WERI-Rb-1 (cell line): ENCODE measurements around the gene HS2ST1.

Source experiments
- DNase-seq: peaks from one replicate; pipeline ENCODE4 v3.0.0-alpha.2; 2020
- H3K27ac ChIP-seq: fragments of 250-450 bp; sonication (Bioruptor Pico); 2 replicates; pipeline ENCODE4 v1.5.1; 2020; ENCODE audit warnings: mild to moderate bottlenecking, moderate library complexity
- H3K27me3 ChIP-seq: fragments of 250-450 bp; sonication (Bioruptor Pico); 2 replicates; pipeline ENCODE4 v1.5.1; 2021; ENCODE audit warnings: mild to moderate bottlenecking, low read depth, moderate library complexity; ENCODE audit not compliant: insufficient read depth, severe bottlenecking
- H3K36me3 ChIP-seq: fragments of 250-450 bp; sonication (Bioruptor Pico); 2 replicates; pipeline ENCODE4 v1.5.1; 2020; ENCODE audit warnings: mild to moderate bottlenecking, moderate library complexity
- H3K4me3 ChIP-seq: 2 replicates; pipeline ENCODE4 v1.5.1; 2011; ENCODE audit warnings: low read depth, mild to moderate bottlenecking, control low read depth, low read length
- H3K9me3 ChIP-seq: fragments of 250-450 bp; sonication (Bioruptor Pico); 2 replicates; pipeline ENCODE4 v1.5.1; 2021; ENCODE audit warnings: mild to moderate bottlenecking, moderate library complexity; ENCODE audit not compliant: severe bottlenecking
- TF ChIP-seq, protein P1 (sequence below): IDR thresholded peaks from 2 replicates; pipeline ENCODE4 v1.5.1; 2011; ENCODE audit warnings: low read depth, mild to moderate bottlenecking, control low read depth, inconsistent platforms, low read length

The HS2ST1 gene

DNA sequence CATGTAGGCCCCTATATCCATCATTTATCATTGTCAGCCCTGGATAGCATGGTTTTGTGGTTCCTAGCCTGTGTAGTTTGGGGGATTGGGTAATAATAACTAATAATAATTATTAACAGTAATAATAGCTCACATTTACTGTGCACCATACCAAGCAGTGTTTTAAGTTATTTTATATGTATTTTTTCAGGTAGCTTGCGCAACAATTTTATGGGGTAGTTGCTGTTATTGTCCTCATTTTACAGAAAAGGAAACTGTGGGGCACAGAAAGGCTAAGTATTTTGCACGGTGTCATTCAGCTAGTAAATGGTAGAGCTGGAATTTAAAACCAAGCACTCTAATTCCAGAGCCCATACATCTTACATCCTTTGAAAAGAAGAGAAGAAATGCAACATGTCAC lies 179.8 kb downstream of the HS2ST1 start:
- no peaks in the 10 kb centered on the region for H3K27me3 ChIP-seq
- no peak overlapping the region for H3K27ac ChIP-seq
- no peak for DNase-seq
- no peak overlapping the region for H3K4me3 ChIP-seq
- no peaks in the 10 kb centered on the region for H3K9me3 ChIP-seq
- TF ChIP-seq, protein P1, sequence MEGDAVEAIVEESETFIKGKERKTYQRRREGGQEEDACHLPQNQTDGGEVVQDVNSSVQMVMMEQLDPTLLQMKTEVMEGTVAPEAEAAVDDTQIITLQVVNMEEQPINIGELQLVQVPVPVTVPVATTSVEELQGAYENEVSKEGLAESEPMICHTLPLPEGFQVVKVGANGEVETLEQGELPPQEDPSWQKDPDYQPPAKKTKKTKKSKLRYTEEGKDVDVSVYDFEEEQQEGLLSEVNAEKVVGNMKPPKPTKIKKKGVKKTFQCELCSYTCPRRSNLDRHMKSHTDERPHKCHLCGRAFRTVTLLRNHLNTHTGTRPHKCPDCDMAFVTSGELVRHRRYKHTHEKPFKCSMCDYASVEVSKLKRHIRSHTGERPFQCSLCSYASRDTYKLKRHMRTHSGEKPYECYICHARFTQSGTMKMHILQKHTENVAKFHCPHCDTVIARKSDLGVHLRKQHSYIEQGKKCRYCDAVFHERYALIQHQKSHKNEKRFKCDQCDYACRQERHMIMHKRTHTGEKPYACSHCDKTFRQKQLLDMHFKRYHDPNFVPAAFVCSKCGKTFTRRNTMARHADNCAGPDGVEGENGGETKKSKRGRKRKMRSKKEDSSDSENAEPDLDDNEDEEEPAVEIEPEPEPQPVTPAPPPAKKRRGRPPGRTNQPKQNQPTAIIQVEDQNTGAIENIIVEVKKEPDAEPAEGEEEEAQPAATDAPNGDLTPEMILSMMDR = no peak
- H3K36me3 ChIP-seq = no peaks in the 10 kb centered on the region; the same call in 1 of the 2 replicates

GRCh38 chr1:87100271-87100670 lies 185.8 kb downstream of the HS2ST1 start:
- no peaks in the 10 kb centered on the region for H3K9me3 ChIP-seq
- no peak for DNase-seq
- TF ChIP-seq, protein P1 = no peak
- H3K27me3 ChIP-seq = no peaks in the 10 kb centered on the region
- H3K36me3 ChIP-seq = peaks cover 4% of the 10 kb centered on the region; the same call in 1 of the 2 replicates
- no peak overlapping the region for H3K27ac ChIP-seq
- no peak overlapping the region for H3K4me3 ChIP-seq

- no peak for DNase-seq
- Histone ChIP-seq H3K27ac (no peak overlapping the region), H3K9me3 (no peaks in the 10 kb centered on the region), H3K4me3 (no peak overlapping the region), H3K27me3 (no peaks in the 10 kb centered on the region), H3K36me3 (peaks cover 4% of the 10 kb centered on the region; the same call in 1 of the 2 replicates)
- TF ChIP-seq, protein P1 = no peak
Observed at GRCh38 chr1:87103074-87103473, 188.6 kb downstream of the HS2ST1 start.

DNA sequence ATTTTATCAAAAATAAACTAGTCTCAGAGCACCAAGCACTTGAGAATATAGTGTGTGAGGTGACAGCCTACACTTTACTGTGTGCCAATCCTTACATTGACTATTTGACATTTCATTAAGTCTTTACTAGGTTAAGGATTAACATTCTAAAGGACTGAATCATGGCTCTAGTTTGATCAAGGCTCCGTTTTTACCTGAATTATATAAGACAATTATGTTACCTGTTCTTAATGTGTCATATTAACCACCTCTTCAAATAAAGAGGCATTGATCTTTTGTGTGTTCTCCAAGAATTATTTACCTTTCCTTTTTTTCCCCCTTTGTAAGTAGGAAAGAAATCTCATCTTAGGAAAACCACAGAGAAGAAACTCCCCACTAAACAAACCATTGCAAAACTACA lies 189.7 kb downstream of the HS2ST1 start:
- Histone ChIP-seq H3K4me3 (no peak overlapping the region), H3K9me3 (no peaks in the 10 kb centered on the region), H3K27ac (no peak overlapping the region), H3K36me3 (peaks cover 4% of the 10 kb centered on the region; the same call in 1 of the 2 replicates), H3K27me3 (no peaks in the 10 kb centered on the region)
- DNase-seq = no peak
- TF ChIP-seq, protein P1 = no peak

- no peak for DNase-seq
- H3K27ac ChIP-seq = no peak overlapping the region
- H3K4me3 ChIP-seq = no peak overlapping the region
- H3K36me3 ChIP-seq = peaks cover 4% of the 10 kb centered on the region; the same call in 1 of the 2 replicates
- no peaks in the 10 kb centered on the region for H3K9me3 ChIP-seq
- H3K27me3 ChIP-seq = no peaks in the 10 kb centered on the region
- TF ChIP-seq, protein P1 = no peak
Observed at GRCh38 chr1:87104945-87105344, 190.5 kb downstream of the HS2ST1 start.

GRCh38 chr1:87106144-87106543 lies 191.7 kb downstream of the HS2ST1 start:
- Histone ChIP-seq H3K27ac (no peak overlapping the region), H3K9me3 (no peaks in the 10 kb centered on the region), H3K27me3 (no peaks in the 10 kb centered on the region), H3K36me3 (no peaks in the 10 kb centered on the region), H3K4me3 (no peak overlapping the region)
- no peak for DNase-seq
- TF ChIP-seq, protein P1 = no peak
